IPS-11a (cell line): ENCODE results near the gene PAX6.

ENCODE experiments used
- H3K4me3 ChIP-seq: one replicate; pipeline ENCODE4 v1.5.1; 2013; ENCODE audit warnings: low read depth, low read length, control low read depth

The PAX6 gene

GRCh38 chr11:31798554-31799434 lies 12.3 kb downstream of the PAX6 start:
- H3K4me3 ChIP-seq, result peak overlapping the region; percentile 37

GRCh38 chr11:31798057-31798553 lies 13.0 kb downstream of the PAX6 start:
- H3K4me3 ChIP-seq, result peak overlapping the region; percentile 37

- peak overlapping the region; percentile 8 for H3K4me3 ChIP-seq
Observed at GRCh38 chr11:31797190-31798056, 13.7 kb downstream of the PAX6 start.

DNA sequence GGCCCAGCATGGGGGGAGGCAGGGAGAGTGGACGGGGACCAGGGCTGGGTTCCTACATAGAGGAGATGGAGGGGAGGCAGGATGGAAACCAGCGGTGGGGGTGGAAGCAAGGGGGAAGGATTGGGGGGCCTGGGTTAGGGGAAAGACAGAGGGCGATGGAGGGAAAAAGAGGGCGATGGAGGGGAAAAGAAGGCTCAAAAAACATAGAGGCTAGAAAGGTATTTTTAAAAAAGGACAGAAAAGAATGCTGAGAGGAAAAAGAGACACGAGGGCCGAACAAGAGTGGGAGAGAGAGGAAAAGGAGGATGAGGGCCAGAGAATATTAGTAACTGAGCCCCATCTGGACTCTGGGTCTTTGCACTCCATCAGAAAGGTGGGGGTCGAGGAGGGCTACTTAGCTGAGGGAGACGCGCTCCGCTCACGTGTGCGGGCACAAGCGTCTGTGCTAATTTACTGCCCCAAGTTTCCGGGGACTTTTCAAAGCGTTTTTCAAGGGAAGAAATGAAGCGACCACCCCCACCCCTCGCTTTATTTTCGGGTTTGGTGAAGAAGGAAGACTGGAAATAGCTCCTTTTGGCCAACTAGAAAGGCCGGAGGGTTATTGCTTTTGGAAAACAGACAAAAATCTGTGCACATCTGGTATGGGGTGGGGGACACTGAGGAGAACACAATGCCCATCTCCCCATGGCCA lies 14.5 kb downstream of the PAX6 start:
- no peak overlapping the region for H3K4me3 ChIP-seq

DNA sequence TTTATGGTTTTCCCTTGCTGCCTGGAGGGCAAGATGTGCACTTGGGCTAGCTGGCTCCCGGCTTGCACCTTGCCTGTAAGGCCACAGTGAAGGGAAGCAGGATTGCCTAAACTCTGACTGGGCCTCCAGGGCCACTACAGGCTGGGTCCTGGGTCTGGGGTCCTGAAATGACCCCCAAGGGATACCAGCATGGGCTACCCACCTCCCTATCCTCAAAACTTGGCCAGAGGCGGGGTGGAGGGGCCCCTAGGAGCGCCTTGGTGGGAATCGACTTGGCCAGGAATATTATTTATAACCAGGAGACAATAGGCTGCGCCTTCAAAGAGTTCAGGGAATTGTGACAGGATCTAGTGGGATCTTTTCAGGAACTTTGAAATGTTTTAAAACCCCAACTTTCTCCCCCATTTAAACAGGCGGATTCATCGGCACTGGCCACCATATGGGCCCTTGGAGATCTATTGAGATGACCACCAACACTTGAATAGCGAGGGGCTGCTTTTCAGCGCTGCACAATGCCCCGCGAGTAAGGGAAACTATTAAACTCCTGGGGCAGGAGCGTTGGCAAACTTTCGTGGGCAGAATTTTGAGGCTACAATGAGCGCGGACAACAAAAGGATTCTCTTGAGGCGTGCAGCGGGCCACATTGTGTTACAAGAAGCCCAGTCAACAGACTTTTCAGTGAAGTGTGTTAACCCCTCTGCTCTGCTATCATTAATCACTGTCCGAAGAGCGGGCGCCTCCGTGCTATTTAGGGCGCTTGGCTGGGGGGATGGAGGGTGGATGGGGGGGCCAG lies 15.2 kb downstream of the PAX6 start:
- H3K4me3 ChIP-seq, result no peak overlapping the region

DNA sequence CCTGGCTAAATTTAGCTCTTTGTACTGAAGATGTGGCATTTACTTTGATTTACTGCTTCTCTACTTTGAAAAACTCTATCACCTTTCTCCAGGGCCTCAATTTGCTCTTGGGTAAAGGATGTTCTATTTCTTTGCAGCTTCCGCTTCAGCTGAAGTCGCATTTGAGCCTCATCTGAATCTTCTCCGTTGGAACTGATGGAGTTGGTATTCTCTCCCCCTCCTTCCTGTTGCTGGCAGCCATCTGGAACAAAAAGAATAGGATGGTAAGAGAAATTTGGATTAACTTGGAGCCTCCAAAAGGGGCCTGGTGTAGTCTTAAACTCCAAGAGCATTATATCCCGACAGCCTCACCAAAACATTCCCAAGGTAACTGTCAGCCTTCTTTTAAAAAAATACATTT lies 16.6 kb downstream of the PAX6 start:
- no peak overlapping the region for H3K4me3 ChIP-seq

DNA sequence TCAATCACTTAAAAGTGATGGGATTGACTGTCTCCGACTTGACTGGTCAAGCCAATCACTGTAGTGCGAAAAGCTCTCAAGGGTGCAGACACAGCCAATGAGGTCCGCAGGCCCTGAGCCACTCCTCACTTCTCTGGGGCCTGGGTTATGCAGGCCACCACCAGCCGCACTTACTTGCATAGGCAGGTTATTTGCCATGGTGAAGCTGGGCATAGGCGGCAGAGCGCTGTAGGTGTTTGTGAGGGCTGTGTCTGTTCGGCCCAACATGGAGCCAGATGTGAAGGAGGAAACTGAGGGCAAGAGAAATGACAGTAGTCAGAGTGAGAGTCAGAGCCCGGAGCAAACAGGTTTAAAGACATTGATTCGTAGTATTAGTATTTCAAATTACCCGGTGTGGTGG lies 17.9 kb downstream of the PAX6 start:
- H3K4me3 ChIP-seq, result no peak overlapping the region

- H3K4me3 ChIP-seq, result no peak overlapping the region
Observed at GRCh38 chr11:31792456-31792855, 18.7 kb downstream of the PAX6 start.

GRCh38 chr11:31792036-31792435 lies 19.1 kb downstream of the PAX6 start:
- no peak overlapping the region for H3K4me3 ChIP-seq

- no peak overlapping the region for H3K4me3 ChIP-seq
Observed at GRCh38 chr11:31790649-31791048, 20.5 kb downstream of the PAX6 start.

- no peak overlapping the region for H3K4me3 ChIP-seq
Observed at GRCh38 chr11:31788085-31788484, 23.0 kb downstream of the PAX6 start.

DNA sequence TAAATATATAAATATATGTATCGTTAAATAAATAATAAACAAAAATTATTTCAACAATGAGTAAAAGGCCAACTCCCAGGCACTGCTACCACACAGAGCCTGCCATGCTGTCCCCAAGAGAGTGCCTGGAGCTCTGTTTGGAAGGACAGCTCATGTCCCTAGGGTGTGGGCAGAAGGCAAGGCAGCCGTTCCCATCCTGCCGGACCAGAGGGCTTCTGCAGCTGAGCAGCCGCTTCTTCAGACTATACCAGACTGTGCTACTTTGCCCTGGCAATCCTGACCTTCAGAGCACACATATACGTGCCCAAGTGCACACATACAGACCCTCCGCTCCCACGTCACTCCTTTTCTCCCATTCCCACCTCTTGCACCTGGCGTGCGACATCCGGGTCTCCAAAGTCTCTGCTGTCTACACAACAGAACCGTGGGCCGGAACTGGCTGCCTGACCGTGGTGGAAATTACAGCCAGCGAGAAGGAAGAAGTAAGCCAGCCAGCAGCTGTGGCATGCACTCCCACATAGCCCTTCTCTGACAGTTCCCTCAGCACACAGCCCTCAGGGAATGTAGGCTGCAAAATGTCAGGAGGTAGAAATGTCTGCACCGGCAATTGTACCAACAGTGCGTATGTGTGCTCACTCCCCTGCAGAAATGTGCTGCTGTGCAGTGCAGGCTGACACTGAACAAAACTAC lies 24.0 kb downstream of the PAX6 start:
- H3K4me3 ChIP-seq, result no peak overlapping the region

DNA sequence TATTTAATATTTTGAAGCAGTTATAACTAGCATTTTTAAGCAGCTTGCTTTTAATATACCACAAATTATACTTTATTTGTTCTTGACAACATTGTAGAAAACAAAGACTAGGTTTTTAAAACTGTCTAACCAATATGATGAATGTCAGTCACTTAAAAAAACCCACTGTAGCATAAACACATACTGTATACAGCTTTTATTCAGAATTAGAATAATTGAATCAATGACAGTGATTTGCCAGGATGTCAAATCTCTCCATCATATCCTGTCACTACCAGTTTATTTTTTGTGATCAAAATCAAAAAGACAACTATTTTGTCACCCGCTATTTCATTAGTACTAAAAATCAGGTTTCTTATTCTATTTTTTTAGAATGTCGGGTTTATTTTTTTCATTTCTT lies 26.5 kb downstream of the PAX6 start:
- H3K4me3 ChIP-seq, result no peak overlapping the region

DNA sequence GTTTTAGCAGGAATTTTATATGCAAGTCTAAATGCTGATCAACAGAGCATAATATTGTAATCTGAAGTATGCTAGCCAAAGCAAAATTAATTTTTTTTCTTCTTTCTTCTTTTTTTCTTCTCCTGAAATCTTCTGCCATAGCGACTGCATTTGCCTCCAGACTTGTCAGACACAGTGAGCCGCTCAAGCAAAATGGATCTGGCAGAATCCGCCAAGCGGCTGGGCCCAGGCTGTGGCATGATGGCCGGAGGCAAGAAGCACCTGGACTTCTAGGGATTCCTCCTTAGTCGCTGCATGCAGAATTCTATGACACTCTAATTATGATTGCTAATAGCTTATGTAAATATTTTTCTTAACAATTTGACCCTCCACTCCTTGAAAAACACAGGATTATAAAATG lies 27.9 kb downstream of the PAX6 start:
- no peak overlapping the region for H3K4me3 ChIP-seq

- H3K4me3 ChIP-seq, result no peak overlapping the region
Observed at GRCh38 chr11:31782257-31782656, 28.9 kb downstream of the PAX6 start.

GRCh38 chr11:31780480-31780971 lies 30.6 kb downstream of the PAX6 start:
- no peak overlapping the region for H3K4me3 ChIP-seq

DNA sequence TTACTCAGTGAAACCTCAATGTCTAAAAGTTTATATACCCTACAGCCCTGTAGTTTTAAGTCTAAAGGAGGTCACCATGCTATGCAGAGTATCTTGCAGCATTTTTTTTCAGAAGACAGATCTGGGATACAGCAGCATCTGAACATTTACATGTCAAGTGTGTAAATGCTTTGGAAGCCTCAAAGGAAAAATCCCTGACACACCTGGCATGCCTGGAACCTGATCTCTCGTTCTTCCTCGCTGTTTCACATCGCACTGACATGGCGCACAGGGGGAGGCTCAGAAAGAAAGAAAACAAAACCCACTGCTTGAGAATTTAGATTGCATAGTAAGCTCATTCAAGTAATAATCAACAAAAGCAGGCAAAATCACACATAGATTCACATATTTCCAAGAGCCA lies 31.0 kb downstream of the PAX6 start:
- no peak overlapping the region for H3K4me3 ChIP-seq

GRCh38 chr11:31779374-31779791 lies 31.7 kb downstream of the PAX6 start:
- no peak overlapping the region for H3K4me3 ChIP-seq

DNA sequence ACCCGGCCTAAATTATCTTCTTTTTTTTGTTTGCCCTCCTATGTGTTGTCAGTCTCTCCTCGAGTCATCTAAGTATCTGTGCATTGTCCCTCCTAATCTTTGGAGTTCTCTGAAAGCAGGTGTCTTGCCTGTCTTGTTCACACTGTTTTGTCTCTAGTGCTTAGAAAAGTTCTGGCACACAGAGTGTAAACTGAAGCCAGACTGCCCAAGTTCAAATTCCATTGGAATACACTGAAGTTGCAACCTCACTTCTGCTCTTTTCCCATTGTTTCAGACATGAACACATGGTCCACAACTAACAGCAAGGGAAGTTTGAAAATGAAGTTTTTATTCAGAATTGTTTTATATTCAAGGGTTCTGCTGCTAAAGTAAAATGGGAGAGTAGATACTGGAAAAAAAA lies 38.7 kb downstream of the PAX6 start:
- H3K4me3 ChIP-seq, result no peak overlapping the region
